HepG2 (cell line): ENCODE data around the gene ZFAND3. TPM values are rescaled to one million over a fixed set of nuclear protein-coding genes. Genes with fewer than 3 reads are reported as not detected.

ENCODE experiments used
- ATAC-seq: fragments of 200-7000 bp; cut with Tn5 transposase; 3 replicates; pipeline ENCODE4 v1.9.1; 2020; ENCODE audit warnings: mild to moderate bottlenecking, moderate library complexity
- BruUV-seq: library from RNA; stranded (reverse); fragments of 400-500 nt; replicated peaks from 2 replicates; lab custom pipeline; 2021; lab: Mats Ljungman, UMichigan
- CTCF ChIA-PET: fragments of 300-600 bp; formaldehyde crosslinking; extraction: SDS; loops from one replicate; lab custom pipeline; 2021; ENCODE audit warnings: low total read pairs, inconsistent platforms, low intra/inter-chr PET ratio; lab: Yijun Ruan, JAX
- POLR2A ChIA-PET: fragments of 350-600 bp; sonication (Branson Sonifier 250); formaldehyde crosslinking; loops from one replicate; lab custom pipeline; 2020; ENCODE audit warnings: antibody characterized with exemption, inconsistent platforms; lab: Yijun Ruan, JAX
- DNase-seq: peaks from one replicate; pipeline ENCODE4 v3.0.0-alpha.2; 2015; ENCODE audit warnings: low spot score
- FAIRE-seq: peaks from 3 replicates; lab custom pipeline; 2011; peaks lifted over from hg19 to GRCh38; lab: Jason Lieb, UNC
- H2AFZ ChIP-seq: one replicate; pipeline ENCODE4 v1.6.1; 2011; ENCODE audit warnings: low read length, inconsistent platforms
- H3K27ac ChIP-seq: fragments of 300-600 bp; 3 replicates; pipeline ENCODE4 v1.8.0; 2011; ENCODE audit warnings: mixed run types, mild to moderate bottlenecking, mixed read lengths, low read length, inconsistent platforms; ENCODE audit not compliant: insufficient read depth; ENCODE audit errors: extremely low read length
- H3K27me3 ChIP-seq, 2 experiments: fragments of 200-600 bp in 1 of 2; 2 replicates in 1 of 2; 3 replicates in 1 of 2; pipeline versions ENCODE4 v1.6.0 to v1.8.0; 2011; ENCODE audit warnings: low read length in 2 of 2, mild to moderate bottlenecking in 2 of 2, moderate library complexity in 2 of 2, inconsistent platforms in 1 of 2; ENCODE audit not compliant: insufficient read depth in 2 of 2, control insufficient read depth in 1 of 2
- H3K36me3 ChIP-seq, 2 experiments: fragments of 200-600 bp in 1 of 2; replicated peaks in 1 of 2; 2 replicates in 1 of 2; 3 replicates in 1 of 2; pipeline versions ENCODE4 v1.5.1 to v1.8.0; 2011; ENCODE audit warnings: low read length in 2 of 2, inconsistent platforms in 1 of 2; ENCODE audit not compliant: insufficient read depth in 2 of 2, control insufficient read depth in 1 of 2
- H3K4me1 ChIP-seq: 2 replicates; pipeline ENCODE4 v1.5.1; 2012; ENCODE audit warnings: low read length, inconsistent platforms; ENCODE audit not compliant: insufficient read depth
- H3K4me2 ChIP-seq: 2 replicates; pipeline ENCODE4 v1.6.0; 2011; ENCODE audit warnings: low read depth, low read length, inconsistent platforms
- H3K4me3 ChIP-seq, 3 experiments: fragments of 200-600 bp in 1 of 3; sonication (generic), shearing (Covaris generic) in 1 of 3; replicated peaks in 1 of 3; 2 replicates each; pipeline ENCODE4 v1.5.1; 2011 to 2016; ENCODE audit warnings: low read length in 3 of 3, inconsistent platforms in 2 of 3, low read depth in 2 of 3, mild to moderate bottlenecking in 2 of 3, control low read depth in 1 of 3, mixed read lengths in 1 of 3; ENCODE audit not compliant: insufficient read depth in 1 of 3
- H3K79me2 ChIP-seq: one replicate; pipeline ENCODE4 v1.6.1; 2011; ENCODE audit warnings: low read length, inconsistent platforms; ENCODE audit not compliant: insufficient read depth
- H3K9ac ChIP-seq: 2 replicates; pipeline ENCODE4 v1.6.0; 2011; ENCODE audit warnings: mild to moderate bottlenecking, low read depth, low read length, inconsistent platforms; ENCODE audit not compliant: insufficient read depth
- H3K9me3 ChIP-seq: 2 replicates; pipeline ENCODE4 v1.5.1; 2012; ENCODE audit warnings: mild to moderate bottlenecking, low read length
- H4K20me1 ChIP-seq: 2 replicates; pipeline ENCODE4 v1.6.0; 2011; ENCODE audit warnings: inconsistent platforms, mild to moderate bottlenecking, low read length, moderate library complexity; ENCODE audit not compliant: insufficient read depth
- ARID4A ChIP-seq: sonication (generic); formaldehyde crosslinking; IDR thresholded peaks from 2 replicates; pipeline ENCODE4 v1.5.0; 2020; ENCODE audit warnings: mild to moderate bottlenecking, missing genetic modification reagents, borderline replicate concordance
- ASH2L ChIP-seq: fragments of 300-600, 200-600 bp; sonication (generic); IDR thresholded peaks from 2 replicates; pipeline ENCODE4 v1.7.0; 2017; ENCODE audit warnings: low read depth, mild to moderate bottlenecking, moderate library complexity, mixed read lengths, low read length; ENCODE audit not compliant: insufficient read length
- GABPB1 ChIP-seq: IDR thresholded peaks from 2 replicates; pipeline ENCODE4 v1.6.1; 2016; ENCODE audit warnings: mild to moderate bottlenecking, missing genetic modification reagents, moderate library complexity, missing compliant biosample characterization
- KDM3A ChIP-seq: IDR thresholded peaks from 2 replicates; pipeline ENCODE4 v1.6.1; 2018; ENCODE audit warnings: low read depth, missing compliant biosample characterization
- MBNL3 ChIP-seq: fragments of 250-450 bp; sonication (Bioruptor Pico); conservative IDR thresholded peaks from 2 replicates; pipeline ENCODE4 v1.8.0; 2022; ENCODE audit warnings: mild to moderate bottlenecking, inconsistent platforms
- MIER2 ChIP-seq: IDR thresholded peaks from 2 replicates; pipeline ENCODE4 v1.6.1; 2016; ENCODE audit warnings: missing biosample characterization, missing genetic modification reagents
- NFKBIZ ChIP-seq: IDR thresholded peaks from 2 replicates; pipeline ENCODE4 v1.6.1; 2018; ENCODE audit warnings: missing genetic modification reagents, missing compliant biosample characterization
- NFYC ChIP-seq: IDR thresholded peaks from 2 replicates; pipeline ENCODE4 v1.6.1; 2016; ENCODE audit warnings: missing genetic modification reagents, missing compliant biosample characterization
- RBAK ChIP-seq: sonication (generic); formaldehyde crosslinking; IDR thresholded peaks from 2 replicates; pipeline ENCODE4 v1.5.1; 2020; ENCODE audit warnings: mild to moderate bottlenecking, missing genetic modification reagents
- SETDB1 ChIP-seq: sonication (generic); formaldehyde crosslinking; IDR thresholded peaks from 2 replicates; pipeline ENCODE4 v1.5.1; 2020; ENCODE audit warnings: missing genetic modification reagents, mild to moderate bottlenecking, borderline replicate concordance
- ZC3H4 ChIP-seq: sonication (generic); formaldehyde crosslinking; IDR thresholded peaks from 2 replicates; pipeline ENCODE4 v1.4.0; 2020; ENCODE audit warnings: missing genetic modification reagents, borderline replicate concordance
- ZFP90 ChIP-seq: sonication (generic); formaldehyde crosslinking; IDR thresholded peaks from 2 replicates; pipeline ENCODE4 v1.8.0; 2022; ENCODE audit warnings: missing genetic modification reagents, mild to moderate bottlenecking, inconsistent platforms, borderline replicate concordance
- ZNF138 ChIP-seq: sonication (generic); formaldehyde crosslinking; IDR thresholded peaks from 2 replicates; pipeline ENCODE4 v1.5.0; 2020; ENCODE audit warnings: mild to moderate bottlenecking, low read depth, missing genetic modification reagents
- ZNF326 ChIP-seq: sonication (generic); formaldehyde crosslinking; IDR thresholded peaks from 2 replicates; pipeline ENCODE4 v1.4.0; 2020; ENCODE audit warnings: missing genetic modification reagents, borderline replicate concordance
- ZNF629 ChIP-seq: sonication (generic); formaldehyde crosslinking; conservative IDR thresholded peaks from 2 replicates; pipeline ENCODE4 v1.5.0; 2020; ENCODE audit warnings: missing genetic modification reagents
- WGBS: methylation state at CpG from one replicate; pipeline ENCODE4 v1.1.6; 2017; ENCODE audit warnings: low lambda C conversion rate; 5-methylcytosine and 5-hydroxymethylcytosine counted together
- in situ Hi-C: cut with HindIII; loops from 2 replicates; pipeline ENCODE4 v1.10.0; 2017; ENCODE audit warnings: low pct_unique_long_range_greater_than_20kb; ENCODE audit not compliant: extremely low pct_ligation_motif_present
- intact Hi-C: fragments of 100-400 bp; cut with micrococcal nuclease; formaldehyde crosslinking; loops from one replicate; pipeline ENCODE4 v1.10.0; 2022; ENCODE audit not compliant: unreplicated experiment
- polyA plus RNA-seq, 8 experiments: library from polyadenylated mRNA; depleted of rRNA in 3 of 8; stranded (reverse) in 7 of 8; unstranded in 1 of 8; fragments of >200 nt; fragmentation: Illumina TruSeq in 4 of 8; extraction: Trizol in 4 of 8; gene quantifications; 2 replicates each; pipeline versions ENCODE4 v1.2.1 to v1.2.3, GENCODE V29; 2011 to 2016; ENCODE audit warnings: low read depth in 4 of 8, missing spikeins in 1 of 8, mixed read lengths in 1 of 8; ENCODE audit not compliant: insufficient read depth in 1 of 8
- total RNA-seq, 5 experiments: library from RNA; depleted of rRNA; stranded (reverse); fragments of >200 nt; fragmentation: Illumina TruSeq; extraction: Trizol; gene quantifications; 2 replicates each; pipeline ENCODE4 v1.2.3, GENCODE V29; 2016; ENCODE audit warnings: low read depth in 1 of 5

The ZFAND3 gene
- total and polyA plus RNA-seq, 2 of the 13 experiments (the other 11 are each of a cell fraction or from before 2014, with no cell fraction given), result 16.4 to 17.1 TPM

- no peak for TF ChIP-seq NFKBIZ (CRISPR knock-in tag)
- TF ChIP-seq RBAK (CRISPR knock-in tag), result no peak
- no peak for TF ChIP-seq NFYC (CRISPR knock-in tag)
These were observed 299.4 kb downstream of the ZFAND3 start (continued) for GRCh38 chr6:38118791-38119365.

DNA sequence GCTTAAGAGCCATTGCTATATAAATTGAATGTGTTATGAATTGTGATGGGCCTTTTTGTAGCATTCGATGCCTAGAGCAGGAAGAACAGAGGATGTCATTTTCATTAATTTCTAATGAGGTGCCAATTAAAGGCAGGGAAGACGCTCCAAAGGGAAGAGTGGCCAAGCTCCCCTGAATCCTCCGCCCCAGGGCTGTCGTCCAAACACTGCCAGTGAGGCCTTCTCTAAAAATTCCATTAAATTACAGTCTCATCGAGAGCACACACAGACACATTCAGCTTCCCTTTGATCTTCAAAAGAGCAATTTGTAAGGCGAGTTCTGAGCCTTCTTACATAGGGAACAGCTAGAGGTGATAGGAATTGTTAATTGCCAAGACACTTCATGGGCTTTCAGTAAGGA lies 300.0 kb downstream of the ZFAND3 start:
- TF ChIP-seq MBNL3, result no peak
- no peak for TF ChIP-seq SETDB1 (CRISPR knock-in tag)
- no peak for TF ChIP-seq ARID4A (CRISPR knock-in tag)
- TF ChIP-seq ZNF138 (CRISPR knock-in tag), result no peak
- no peak for TF ChIP-seq ASH2L
- no peak for TF ChIP-seq GABPB1 (CRISPR knock-in tag)
- no peak for TF ChIP-seq KDM3A (CRISPR knock-in tag)
- TF ChIP-seq ZC3H4, result no peak
- TF ChIP-seq ZNF629 (CRISPR knock-in tag), result no peak
- TF ChIP-seq MIER2 (CRISPR knock-in tag), result no peak
- no peak for TF ChIP-seq ZFP90
- no peak for TF ChIP-seq ZNF326 (CRISPR knock-in tag)
- WGBS, result 94% methylated on average over 6 of the region's 6 CpGs
- POLR2A ChIA-PET, result no interaction called here
- Histone ChIP-seq H3K27me3 (no peaks in the 10 kb centered on the region), H3K36me3 (peaks cover 11 to 40% of the 10 kb centered on the region in 2 experiments), H4K20me1 (no peaks in the 10 kb centered on the region), H2AFZ (no peak overlapping the region), H3K4me2 (no peak overlapping the region), H3K9ac (no peak overlapping the region), H3K79me2 (no peaks in the 10 kb centered on the region), H3K4me1 (no peaks in the 10 kb centered on the region), H3K9me3 (no peaks in the 10 kb centered on the region), H3K4me3 (no peak overlapping the region), H3K27ac (no peak overlapping the region)
- ATAC-seq (no peak), FAIRE-seq (no peak), DNase-seq (no peak)
- intact Hi-C loops (no loop called here), in situ Hi-C loops (no loop called here)
- BruUV-seq, result no TSS peak
- CTCF ChIA-PET, result no interaction called here
